GM19468 (cell line): ENCODE results near the gene LIX1L.

Source experiments
- ATAC-seq: cut with Tn5 transposase; IDR thresholded peaks from one replicate; pipeline ENCODE4 v1.9.1; 2021; ENCODE audit warnings: mild to moderate bottlenecking, moderate library complexity, moderate number of reproducible peaks; ENCODE audit not compliant: unreplicated experiment; ENCODE audit errors: extremely low read depth

The LIX1L gene

GRCh38 chr1:145901312-145902021 lies 56.4 kb downstream of the LIX1L start:
- no peak for ATAC-seq

DNA sequence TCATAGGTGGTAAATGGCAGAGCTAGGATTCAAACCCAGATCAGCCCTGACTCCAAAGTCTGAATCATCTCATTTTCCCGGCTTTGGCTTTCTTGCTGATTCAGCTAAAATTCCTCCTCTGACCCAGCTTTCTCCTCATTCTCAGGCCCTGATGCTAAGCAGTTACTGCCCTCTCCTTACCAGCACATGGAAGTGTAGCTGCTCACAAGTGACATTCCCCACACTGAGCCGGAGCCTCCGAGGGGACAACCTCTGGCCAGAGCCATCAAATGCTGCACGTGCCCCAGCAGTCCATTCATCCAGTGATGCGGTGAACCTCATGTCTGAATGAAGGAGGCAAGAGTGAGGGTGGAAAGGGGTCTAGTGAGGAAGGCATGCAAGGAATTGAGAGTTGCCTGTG lies 59.1 kb downstream of the LIX1L start:
- ATAC-seq = no peak

- no peak for ATAC-seq
Measured at GRCh38 chr1:145897969-145898368, 59.8 kb downstream of the LIX1L start.

GRCh38 chr1:145895471-145895870 lies 62.3 kb downstream of the LIX1L start:
- ATAC-seq = no peak

DNA sequence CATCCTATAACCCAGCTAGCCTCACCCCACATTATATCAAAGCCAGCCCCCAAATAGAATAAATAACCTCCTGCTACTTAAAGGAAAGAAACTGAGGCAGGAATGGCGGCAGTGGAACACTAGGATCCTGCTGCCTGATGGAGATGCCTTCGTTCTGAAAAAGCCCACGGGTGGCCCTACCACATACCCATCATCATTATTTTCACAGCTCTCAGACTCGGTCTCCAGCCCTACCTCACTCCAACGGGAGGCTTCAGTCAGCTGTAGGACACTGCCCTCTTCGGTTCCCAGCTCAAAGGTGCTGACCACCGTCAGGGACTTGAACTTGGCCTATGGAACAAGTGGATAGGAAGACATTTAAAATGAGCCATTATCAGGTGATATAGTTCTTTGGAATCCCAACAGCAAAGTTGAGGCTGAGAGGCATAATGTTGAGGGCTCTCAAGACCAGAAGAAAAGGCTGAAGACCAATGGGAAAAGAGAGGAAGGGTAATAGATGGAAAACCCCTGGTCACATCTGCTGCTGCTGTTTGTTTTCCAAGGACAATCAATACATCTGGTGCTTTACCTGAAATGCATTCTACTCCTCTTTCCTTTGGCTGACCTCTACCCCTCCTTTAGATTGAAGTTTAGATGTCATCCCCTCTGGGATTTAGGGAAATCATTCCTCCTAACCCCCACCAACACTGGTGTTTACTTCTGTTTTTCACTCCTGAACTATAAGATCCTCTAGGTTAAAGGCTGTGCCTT lies 64.3 kb downstream of the LIX1L start:
- ATAC-seq = no peak

DNA sequence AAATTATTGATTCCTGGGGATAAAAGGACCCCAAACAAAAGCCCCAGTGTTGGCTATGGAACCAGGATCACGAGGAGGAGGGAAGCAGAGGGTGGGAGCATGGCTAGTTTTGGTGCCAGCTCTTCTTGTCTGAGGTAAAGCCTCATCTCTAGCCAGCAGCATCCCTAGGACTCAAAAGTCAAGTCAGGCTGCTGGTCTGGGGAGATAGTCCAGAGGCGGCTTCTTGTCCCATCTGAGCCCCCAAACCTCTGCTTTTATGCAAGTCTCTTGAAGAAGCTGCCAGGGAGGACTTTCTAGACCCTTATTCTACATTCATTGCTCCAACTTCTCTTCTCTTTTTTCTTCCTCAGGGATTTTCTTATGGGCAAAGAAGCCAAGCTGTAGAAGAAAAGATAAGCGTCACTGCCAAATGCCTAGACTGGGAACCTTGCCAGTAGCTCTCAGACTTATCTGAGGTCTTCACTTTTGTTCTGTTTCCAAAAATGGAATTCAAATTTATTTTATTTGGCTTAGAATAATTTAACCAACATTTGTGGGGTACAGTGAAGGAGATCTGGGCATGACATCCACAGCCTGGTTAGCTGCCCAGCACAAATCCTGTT lies 65.2 kb downstream of the LIX1L start:
- no peak for ATAC-seq

DNA sequence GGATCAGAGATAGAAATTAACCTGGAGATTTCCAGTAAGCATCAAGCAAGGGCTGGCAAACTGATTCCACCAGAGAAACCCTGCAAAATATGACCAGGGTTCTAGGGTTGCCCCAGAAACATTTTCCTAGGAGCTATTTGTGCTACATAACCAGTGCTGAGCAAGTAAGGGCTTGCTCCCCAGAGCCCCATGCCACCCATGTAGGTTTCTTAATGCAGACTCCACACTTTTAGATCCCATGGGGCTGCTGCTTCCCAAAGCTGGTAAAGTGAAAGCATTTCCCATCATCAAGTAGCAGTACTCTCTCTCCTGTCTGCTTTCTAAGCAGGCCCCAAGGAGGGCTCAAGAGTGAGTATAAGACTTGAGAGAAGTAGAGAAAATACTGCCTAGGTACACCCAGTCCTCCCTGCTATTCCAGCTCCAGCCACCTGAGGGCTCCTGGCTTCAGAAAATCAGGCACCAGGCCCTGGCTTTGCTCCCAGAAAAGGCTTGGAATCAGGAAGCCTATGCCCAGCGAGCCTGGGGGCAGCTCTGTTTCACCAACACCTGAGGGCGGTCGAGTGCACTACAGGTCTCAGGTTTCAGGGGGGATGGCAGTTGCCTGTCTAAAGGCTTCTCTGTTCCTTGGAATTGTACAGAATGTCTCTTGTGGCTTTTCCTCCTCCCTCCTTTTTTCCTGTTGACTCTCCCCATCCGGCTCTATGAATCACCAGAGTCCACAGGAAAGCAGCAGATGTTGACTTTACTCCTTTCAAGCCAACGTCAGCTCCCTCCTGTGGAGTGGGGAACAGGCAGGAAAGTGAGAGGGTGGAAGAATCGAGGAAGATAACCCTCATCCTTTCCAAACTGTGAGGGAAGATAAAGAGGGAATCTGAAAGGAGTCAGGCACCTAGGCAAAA lies 66.0 kb downstream of the LIX1L start:
- ATAC-seq = no peak

GRCh38 chr1:145891143-145891542 lies 66.7 kb downstream of the LIX1L start:
- ATAC-seq = no peak

GRCh38 chr1:145889722-145890121 lies 68.1 kb downstream of the LIX1L start:
- ATAC-seq = no peak

- no peak for ATAC-seq
Measured at GRCh38 chr1:145887631-145888030, 70.2 kb downstream of the LIX1L start.

GRCh38 chr1:145886816-145887215 lies 71.0 kb downstream of the LIX1L start:
- no peak for ATAC-seq

- no peak for ATAC-seq
Measured at GRCh38 chr1:145886390-145886789, 71.4 kb downstream of the LIX1L start.

- ATAC-seq = peak; percentile 76
Measured at GRCh38 chr1:145885738-145886287, 72.0 kb downstream of the LIX1L start, which contains the start of gene ANKRD35. Gene ANKRD35, minus strand, starts transcription at chr1:145885866. Its CDS starts 108 bp downstream, at chr1:145885758.

DNA sequence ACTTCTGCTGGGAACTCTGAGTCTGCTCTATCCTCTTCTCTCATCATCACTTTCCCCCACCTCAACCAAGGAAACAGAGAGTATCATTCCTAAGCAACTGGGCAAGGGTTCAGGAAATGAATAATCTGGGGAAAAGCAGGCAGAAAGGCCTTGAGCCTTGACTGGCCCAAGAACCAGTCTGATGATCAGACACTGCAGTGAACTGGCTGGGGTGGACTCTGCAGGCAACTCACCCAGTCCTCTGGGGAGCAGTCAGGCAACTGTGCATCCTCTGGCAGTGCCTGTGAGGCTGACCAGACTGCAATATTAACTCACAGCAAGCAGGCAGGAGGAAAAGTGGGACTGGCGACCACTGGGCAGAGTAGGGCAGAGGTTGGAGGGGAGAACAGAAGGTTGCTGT lies 73.1 kb downstream of the LIX1L start:
- ATAC-seq = no peak
